Gastrocnemius medialis (tissue), 4 donors: ENCODE measurements around the gene FRA10AC1. TPM values are rescaled to one million over a fixed set of nuclear protein-coding genes. Genes with fewer than 3 reads are reported as not detected.

Source experiments
- ATAC-seq, 2 donors: fragments of 150-250 bp; one replicate each; pipeline ENCODE4 v1.9.1; 2016
- DNase-seq, 2 donors: peaks; one replicate each; pipeline ENCODE4 v3.0.0-alpha.2; 2019
- H3K27ac ChIP-seq, 4 donors: fragments of 200-600 bp; sonication (generic); 1 replicate in 1 of 4; 2 replicates in 3 of 4; pipeline ENCODE4 v1.5.1; 2016 to 2018; ENCODE audit warnings: mild to moderate bottlenecking in 2 of 4, moderate library complexity in 1 of 4
- H3K27me3 ChIP-seq, 3 donors: fragments of 200-600 bp; sonication (generic) in 2 of 3; 1 replicate in 1 of 3; 2 replicates in 2 of 3; pipeline versions ENCODE4 v1.5.1 to v1.6.0; 2016 to 2019; ENCODE audit warnings: mild to moderate bottlenecking in 1 of 3, moderate library complexity in 1 of 3
- H3K36me3 ChIP-seq, 2 donors: fragments of 200-600 bp; sonication (generic) in 1 of 2; one replicate each; pipeline ENCODE4 v1.5.1; 2017 to 2018
- H3K4me1 ChIP-seq, 2 donors: fragments of 200-600 bp; sonication (generic) in 1 of 2; one replicate each; pipeline ENCODE4 v1.5.1; 2016 to 2017; ENCODE audit warnings: mild to moderate bottlenecking in 2 of 2
- H3K4me3 ChIP-seq, 4 donors: fragments of 200-600 bp; sonication (generic) in 3 of 4; 1 replicate in 1 of 4; 2 replicates in 3 of 4; pipeline ENCODE4 v1.5.1; 2016 to 2019; ENCODE audit warnings: mild to moderate bottlenecking in 2 of 4
- H3K9me3 ChIP-seq, 3 donors: fragments of 200-600 bp; sonication (generic) in 2 of 3; 1 replicate in 1 of 3; 2 replicates in 2 of 3; pipeline ENCODE4 v1.5.1; 2016 to 2019
- POLR2A ChIP-seq, 2 donors: fragments of 450-650 bp; IDR thresholded peaks; one replicate each; pipeline ENCODE4 v1.6.1; 2017; ENCODE audit warnings: antibody characterized with exemption in 2 of 2, mild to moderate bottlenecking in 2 of 2, moderate library complexity in 2 of 2
- in situ Hi-C, 4 donors: fragments of 200-750 bp; cut with MboI; loops; one replicate each; pipeline versions ENCODE4 v1.15.0 to v1.8.0; 2017; ENCODE audit warnings: low sequenced_read_pairs in 4 of 4
- intact Hi-C: fragments of 100-400 bp; cut with DNase I; formaldehyde crosslinking; loops from one replicate; pipeline ENCODE4 v1.15.1; 2023; ENCODE audit warnings: low total_unique reads
- total RNA-seq, 4 donors: library from RNA; depleted of rRNA; stranded (reverse); fragments of >200 nt; gene quantifications; one replicate each; pipeline versions ENCODE4 v1.1.0 to v1.2.3, GENCODE V29; 2016
- TF ChIP-seq, protein P1 (sequence below), 5 experiments: fragments of 450-650 bp in 3 of 5; fragments of 200-600 bp in 2 of 5; sonication (generic) in 2 of 5; IDR thresholded peaks in 4 of 5; conservative IDR thresholded peaks in 1 of 5; 1 replicate in 4 of 5; 2 replicates in 1 of 5; pipeline ENCODE4 v1.5.1; 2016 to 2019; ENCODE audit warnings: antibody characterized with exemption in 5 of 5, mild to moderate bottlenecking in 3 of 5, moderate library complexity in 3 of 5

Gene FRA10AC1
- total RNA-seq, 4 donors from 2014 or later: 4.9 to 10.5 (median 5.5) TPM

DNA sequence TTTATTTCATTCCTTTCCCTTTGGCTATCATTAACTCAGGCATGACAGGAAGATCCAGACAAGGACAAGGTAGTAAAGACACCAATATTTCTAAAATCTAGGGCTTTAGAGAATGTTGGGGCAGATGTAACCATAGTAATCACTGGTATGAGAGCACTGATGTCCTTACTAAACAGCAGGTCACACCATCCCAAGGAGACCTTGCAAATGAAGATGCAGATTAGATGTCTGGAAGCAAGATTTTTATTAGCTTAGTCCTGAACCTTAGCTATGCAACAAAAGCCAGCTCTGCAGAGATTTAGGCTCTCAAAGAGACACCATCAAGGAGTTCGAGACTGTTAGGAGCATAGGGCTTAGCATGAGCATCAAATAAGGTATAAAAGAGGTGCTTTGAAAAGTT lies 23.6 kb upstream of the FRA10AC1 start:
- ATAC-seq (no peak), DNase-seq (no peak)
- H3K4me1 ChIP-seq: no peaks in the 10 kb centered on the region
- H3K4me3 ChIP-seq: no peak overlapping the region
- TF ChIP-seq, protein P1, sequence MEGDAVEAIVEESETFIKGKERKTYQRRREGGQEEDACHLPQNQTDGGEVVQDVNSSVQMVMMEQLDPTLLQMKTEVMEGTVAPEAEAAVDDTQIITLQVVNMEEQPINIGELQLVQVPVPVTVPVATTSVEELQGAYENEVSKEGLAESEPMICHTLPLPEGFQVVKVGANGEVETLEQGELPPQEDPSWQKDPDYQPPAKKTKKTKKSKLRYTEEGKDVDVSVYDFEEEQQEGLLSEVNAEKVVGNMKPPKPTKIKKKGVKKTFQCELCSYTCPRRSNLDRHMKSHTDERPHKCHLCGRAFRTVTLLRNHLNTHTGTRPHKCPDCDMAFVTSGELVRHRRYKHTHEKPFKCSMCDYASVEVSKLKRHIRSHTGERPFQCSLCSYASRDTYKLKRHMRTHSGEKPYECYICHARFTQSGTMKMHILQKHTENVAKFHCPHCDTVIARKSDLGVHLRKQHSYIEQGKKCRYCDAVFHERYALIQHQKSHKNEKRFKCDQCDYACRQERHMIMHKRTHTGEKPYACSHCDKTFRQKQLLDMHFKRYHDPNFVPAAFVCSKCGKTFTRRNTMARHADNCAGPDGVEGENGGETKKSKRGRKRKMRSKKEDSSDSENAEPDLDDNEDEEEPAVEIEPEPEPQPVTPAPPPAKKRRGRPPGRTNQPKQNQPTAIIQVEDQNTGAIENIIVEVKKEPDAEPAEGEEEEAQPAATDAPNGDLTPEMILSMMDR (IDR thresholded peaks at IDR 0.05 in 4 of 5, conservative IDR thresholded peaks at IDR 0.05 in 1 of 5): no peak
- no peak for TF ChIP-seq POLR2A (IDR thresholded peaks at IDR 0.05)
- H3K9me3 ChIP-seq: no peaks in the 10 kb centered on the region
- no peak overlapping the region for H3K27ac ChIP-seq
- no peaks in the 10 kb centered on the region for H3K36me3 ChIP-seq
- in situ Hi-C loops: no loop called here
- intact Hi-C loops: no loop called here
- H3K27me3 ChIP-seq: no peaks in the 10 kb centered on the region

DNA sequence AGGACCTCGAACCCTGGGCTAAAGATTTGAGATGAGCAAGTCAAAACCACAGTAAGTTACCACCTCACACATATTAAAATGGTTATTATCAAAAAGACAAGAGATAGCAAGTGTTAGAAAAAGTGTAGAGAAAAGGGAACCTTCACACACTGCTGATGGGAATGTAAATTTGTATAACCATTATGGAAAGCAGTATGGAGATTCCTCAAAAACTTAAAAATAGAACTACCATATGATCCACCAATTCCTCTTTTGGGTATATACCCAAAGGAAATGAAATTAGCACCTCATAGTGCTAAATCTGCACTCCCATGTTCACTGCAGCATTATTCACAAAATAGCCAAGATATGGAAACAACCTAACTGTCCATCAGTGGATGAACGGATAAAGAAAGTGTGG lies 20.8 kb upstream of the FRA10AC1 start:
- no peak for TF ChIP-seq POLR2A (IDR thresholded peaks at IDR 0.05)
- TF ChIP-seq, protein P1 (IDR thresholded peaks at IDR 0.05 in 4 of 5, conservative IDR thresholded peaks at IDR 0.05 in 1 of 5): no peak
- no peaks in the 10 kb centered on the region for H3K36me3 ChIP-seq
- no peak for ATAC-seq
- DNase-seq: no peak
- H3K27me3 ChIP-seq: no peaks in the 10 kb centered on the region
- no peak overlapping the region for H3K27ac ChIP-seq
- H3K4me1 ChIP-seq: no peaks in the 10 kb centered on the region
- H3K9me3 ChIP-seq: no peaks in the 10 kb centered on the region
- no peak overlapping the region for H3K4me3 ChIP-seq
- in situ Hi-C loops (no loop called here), intact Hi-C loops (no loop called here)

DNA sequence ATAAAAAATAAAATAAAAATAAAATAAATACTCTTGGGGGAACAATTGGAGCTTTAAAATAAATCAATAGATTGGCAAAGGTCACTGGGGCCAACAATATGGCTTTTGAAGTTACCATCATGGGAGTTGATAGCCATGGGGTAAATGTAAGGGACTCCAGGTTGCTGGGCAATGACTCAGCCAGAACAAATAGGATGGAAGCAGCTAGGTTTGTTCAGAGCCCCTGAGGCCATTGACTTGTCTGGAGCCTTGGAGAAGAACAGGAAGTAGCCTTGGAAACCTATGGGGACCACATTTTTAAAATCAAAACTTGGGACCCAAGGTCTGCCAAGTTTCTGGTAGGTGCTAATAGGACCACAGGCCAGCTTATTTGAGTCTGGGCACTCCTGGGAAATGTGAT lies 20.2 kb upstream of the FRA10AC1 start:
- TF ChIP-seq, protein P1 (IDR thresholded peaks at IDR 0.05 in 4 of 5, conservative IDR thresholded peaks at IDR 0.05 in 1 of 5): no peak
- no peak for TF ChIP-seq POLR2A (IDR thresholded peaks at IDR 0.05)
- ATAC-seq (no peak), DNase-seq (no peak)
- Histone ChIP-seq H3K36me3 (no peaks in the 10 kb centered on the region), H3K4me1 (no peaks in the 10 kb centered on the region), H3K4me3 (no peak overlapping the region), H3K27ac (no peak overlapping the region), H3K9me3 (no peaks in the 10 kb centered on the region), H3K27me3 (no peaks in the 10 kb centered on the region)
- in situ Hi-C loops: no loop called here
- intact Hi-C loops: no loop called here

DNA sequence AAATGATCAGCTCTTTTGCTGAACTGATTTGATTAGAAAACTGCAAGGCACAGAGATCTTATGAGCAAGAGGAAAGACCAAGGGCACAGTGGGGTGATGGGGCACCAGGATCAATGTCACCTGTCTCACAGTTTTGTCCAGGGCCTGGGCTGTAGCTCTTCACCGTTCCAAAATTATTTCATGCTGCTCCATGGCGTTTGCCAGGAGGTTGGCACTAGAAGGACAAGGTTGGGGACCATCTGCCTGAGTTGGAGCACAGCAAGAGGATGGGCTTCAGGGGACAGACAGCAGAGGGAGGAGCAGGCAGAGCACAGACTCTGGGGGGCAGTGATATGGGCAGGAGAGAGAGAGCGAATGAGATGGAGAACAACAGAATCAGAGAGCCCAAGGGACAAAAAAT lies 17.5 kb upstream of the FRA10AC1 start:
- in situ Hi-C loops (no loop called here), intact Hi-C loops (no loop called here)
- Histone ChIP-seq H3K9me3 (no peaks in the 10 kb centered on the region), H3K4me1 (no peaks in the 10 kb centered on the region), H3K27me3 (no peaks in the 10 kb centered on the region), H3K27ac (no peak overlapping the region), H3K4me3 (no peak overlapping the region), H3K36me3 (no peaks in the 10 kb centered on the region)
- DNase-seq (no peak), ATAC-seq (no peak)
- no peak for TF ChIP-seq POLR2A (IDR thresholded peaks at IDR 0.05)
- TF ChIP-seq, protein P1 (IDR thresholded peaks at IDR 0.05 in 4 of 5, conservative IDR thresholded peaks at IDR 0.05 in 1 of 5): no peak
